Stimulated activated CD8-positive, alpha-beta memory T cell treated with anti-CD3 and anti-CD28 coated beads, Interleukin-4, amount 100 ng/mL, for 24 hours (primary cell): Measurements from ENCODE around the gene STK17A.

Source experiments
- DNase-seq: peaks from one replicate; pipeline ENCODE4 v3.0.0-alpha.2; 2020; ENCODE audit warnings: low read depth

Gene STK17A

DNA sequence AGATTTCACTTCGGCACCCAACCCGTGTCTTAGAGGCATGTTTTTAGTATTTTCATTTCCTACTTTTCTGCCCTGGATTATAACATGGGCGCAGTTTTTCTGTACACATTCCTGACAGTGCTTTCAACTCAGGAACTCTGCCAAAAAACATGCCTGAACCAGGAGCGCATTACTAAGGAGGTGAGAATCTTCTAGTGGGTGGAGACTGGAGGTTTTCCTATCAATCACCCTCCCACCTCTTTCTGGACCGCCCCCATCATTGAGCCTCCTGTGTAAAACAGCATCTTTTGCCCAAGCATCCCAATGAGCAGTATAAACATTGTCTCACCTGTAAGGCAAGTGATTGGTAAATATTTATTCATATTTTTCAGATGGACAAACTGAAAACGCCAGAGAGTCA lies 53.2 kb downstream of the STK17A start:
- no peak for DNase-seq

DNA sequence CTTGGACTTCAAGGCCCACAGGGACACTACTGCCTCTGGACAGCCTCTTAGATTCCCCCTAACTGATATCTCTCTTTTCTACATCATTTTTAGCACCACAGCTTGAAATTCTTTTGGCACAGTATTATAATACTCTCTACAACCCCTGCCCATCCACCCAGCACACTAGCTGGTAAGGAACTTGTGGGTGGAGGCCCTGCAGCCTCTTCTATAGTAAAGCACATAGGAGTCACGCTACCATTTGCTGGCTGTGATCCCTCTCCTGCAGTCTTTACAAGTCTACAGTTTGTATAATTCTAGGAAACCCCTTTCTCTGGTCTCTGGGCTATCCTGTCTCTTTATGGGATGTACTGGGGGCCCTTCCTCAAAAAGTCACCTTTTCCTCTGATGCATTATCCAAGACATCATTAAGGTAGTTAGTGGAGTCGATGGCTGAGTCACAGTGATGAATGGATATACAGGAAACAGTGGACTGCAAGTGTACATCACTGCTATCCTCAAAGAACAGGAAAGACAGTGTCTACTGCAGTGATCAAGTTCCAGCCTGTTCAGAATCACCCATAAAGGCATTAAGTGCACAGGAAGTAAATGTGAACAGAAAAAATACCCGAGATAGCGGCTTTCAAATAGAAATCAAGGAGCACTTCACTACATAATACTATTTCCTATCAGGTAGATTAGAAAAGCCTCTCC lies 54.4 kb downstream of the STK17A start:
- no peak for DNase-seq

DNA sequence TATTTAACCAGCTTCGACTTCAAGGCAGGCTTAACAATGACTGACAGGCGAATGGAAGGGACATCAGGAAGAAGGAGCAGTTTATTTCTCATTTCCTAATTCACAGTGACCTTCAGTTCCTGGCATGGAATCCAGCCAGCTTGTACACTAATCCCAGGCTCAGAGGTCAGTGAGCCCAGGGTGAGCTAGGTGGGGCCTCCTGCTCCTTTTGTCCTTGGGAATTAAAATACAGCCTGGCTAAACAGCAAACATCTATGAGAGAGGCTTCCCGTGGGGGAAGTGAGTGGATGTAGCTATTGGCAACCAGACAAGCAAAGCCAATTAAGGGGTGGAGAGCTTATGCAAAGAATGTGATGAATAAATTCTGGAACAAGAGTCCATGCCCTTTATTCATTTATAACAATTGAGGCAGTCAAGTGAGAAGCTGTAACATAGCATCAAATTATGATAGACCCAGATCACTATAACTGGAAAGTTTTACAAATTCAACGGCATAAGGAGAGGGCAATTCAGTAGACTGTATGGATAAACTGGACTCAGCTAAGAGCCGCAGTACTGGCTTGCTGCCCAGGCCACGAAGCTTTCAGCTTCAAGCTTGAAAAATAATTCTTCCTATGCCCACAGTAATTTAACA lies 57.1 kb downstream of the STK17A start:
- no peak for DNase-seq

DNA sequence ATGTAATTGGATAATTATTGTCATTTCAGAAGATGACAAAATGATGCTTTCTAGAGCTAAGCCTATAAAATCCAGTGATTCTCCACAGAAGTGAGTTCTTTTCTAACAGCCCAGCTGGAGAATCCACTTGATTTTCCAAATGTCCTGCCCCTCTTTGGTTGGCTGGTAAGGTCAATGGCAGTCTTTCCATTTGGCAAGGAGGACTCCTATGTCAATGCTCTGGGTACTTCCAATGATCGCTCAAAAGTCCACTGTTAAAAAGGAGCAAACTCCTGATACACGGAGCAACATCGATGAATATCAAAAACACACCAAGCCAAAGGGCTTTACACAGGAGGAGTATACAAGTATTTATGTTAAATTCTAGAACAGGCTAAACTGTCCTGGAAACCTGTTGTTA lies 57.8 kb downstream of the STK17A start:
- DNase-seq = no peak

GRCh38 chr7:43642897-43643630 lies 60.2 kb downstream of the STK17A start:
- no peak for DNase-seq

- DNase-seq = no peak
Measured at GRCh38 chr7:43643846-43644245, 60.9 kb downstream of the STK17A start.

DNA sequence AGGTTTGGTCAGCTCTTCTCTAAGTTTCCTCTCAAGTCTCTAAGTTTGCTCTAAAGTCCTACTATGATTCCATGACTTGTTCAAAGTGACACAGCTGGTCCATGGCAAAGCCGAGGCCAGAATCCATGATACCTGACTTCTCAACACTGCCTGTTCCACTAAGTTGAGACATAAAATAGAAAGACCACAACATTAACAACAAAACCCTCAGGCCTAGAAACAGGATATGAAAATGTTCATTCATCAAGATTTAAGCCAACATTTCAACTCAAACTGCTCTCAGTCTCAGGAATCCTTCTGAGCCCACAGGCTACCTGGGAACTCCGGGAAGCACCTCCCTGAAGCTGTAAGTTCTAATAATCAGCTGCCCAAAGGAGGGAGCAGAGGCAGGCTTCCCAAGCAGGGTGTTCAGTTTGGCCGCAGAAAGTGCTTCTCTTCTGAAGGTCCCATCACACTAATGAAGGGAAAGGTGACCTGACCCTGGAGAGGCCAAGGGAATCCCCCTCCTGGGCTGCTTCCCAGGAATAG lies 62.9 kb downstream of the STK17A start:
- DNase-seq = no peak

GRCh38 chr7:43646603-43647338 lies 63.9 kb downstream of the STK17A start:
- DNase-seq = no peak

DNA sequence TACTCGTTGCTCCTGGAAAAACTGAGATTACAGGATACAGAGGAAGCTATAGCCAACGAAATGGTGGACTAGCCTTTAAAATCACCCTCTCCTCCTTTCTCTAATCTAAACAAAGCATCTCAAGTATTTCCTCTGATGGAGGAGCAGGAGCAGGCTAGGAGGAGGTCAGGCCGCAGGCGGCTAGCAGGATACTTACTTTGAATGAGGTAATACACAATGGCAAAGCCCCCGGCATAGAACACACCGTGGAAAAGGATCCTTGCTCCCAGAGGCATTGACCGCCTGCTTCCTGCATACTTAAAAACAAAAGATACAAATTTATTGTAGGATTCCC lies 64.4 kb downstream of the STK17A start:
- DNase-seq = no peak

DNA sequence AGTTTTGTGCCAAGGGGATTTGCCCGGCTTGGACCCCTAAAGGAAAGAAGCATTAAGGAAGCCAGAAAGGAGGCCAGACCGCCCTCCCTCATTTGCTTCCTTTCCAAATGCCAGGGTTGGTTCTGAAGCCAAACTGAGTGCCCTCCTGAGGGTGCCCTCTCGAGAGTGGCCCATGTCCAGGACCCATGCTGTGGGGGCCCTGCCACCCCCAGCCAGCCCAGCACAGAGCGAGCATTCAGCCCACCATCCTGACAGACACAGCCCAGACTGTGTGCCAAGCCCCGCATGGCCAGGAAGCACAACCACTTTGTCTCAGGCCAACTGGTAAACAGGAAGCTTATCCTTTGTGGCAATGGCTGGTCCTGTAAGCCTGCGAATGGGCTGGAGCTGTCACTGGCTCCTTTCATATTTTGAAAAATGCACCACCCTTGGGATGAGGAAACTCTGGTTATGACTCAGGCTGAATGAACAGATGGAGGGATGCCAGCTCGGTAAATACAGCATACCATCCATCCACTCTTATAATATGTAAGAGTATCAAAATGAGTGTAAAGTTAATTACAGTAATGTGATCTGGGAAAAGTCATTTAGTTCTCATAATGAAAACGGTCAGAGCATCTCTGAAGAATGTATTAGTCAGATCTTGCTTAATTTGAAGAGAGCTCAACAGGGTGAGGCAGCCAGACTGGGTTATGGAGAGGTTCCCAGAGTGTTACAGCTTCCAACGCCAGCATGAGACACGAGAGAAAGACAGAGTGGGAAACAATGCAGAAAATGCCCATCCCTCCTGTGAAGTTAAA lies 65.0 kb downstream of the STK17A start:
- no peak for DNase-seq

- no peak for DNase-seq
Measured at GRCh38 chr7:43648473-43649406, 65.8 kb downstream of the STK17A start.

DNA sequence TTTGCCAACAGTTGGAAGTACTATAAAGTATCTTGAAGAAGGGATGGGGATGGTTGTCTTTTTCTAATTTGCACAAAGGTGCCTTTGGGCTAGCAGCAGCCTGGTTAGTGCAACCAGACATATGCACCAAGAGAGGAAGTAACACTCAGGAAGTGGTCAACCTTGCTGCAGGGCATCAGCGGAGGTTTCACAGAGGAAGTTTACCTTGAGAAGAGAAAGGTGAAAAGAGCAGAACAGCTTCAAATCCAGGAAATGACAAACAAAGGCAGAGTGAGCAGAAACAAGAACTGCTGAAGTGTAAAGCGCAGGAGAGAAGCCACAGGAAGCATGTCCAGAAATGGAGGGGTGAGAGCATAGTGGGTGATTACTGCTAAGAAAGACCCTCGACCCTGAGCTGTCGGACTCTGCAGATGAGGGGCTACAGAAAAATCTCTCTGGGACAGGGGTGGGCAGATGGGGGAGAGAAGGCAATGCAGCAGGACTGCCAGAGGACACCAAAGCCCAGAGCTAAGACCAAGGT lies 66.9 kb downstream of the STK17A start:
- DNase-seq = no peak

- no peak for DNase-seq
Measured at GRCh38 chr7:43650457-43651052, 67.6 kb downstream of the STK17A start.

DNA sequence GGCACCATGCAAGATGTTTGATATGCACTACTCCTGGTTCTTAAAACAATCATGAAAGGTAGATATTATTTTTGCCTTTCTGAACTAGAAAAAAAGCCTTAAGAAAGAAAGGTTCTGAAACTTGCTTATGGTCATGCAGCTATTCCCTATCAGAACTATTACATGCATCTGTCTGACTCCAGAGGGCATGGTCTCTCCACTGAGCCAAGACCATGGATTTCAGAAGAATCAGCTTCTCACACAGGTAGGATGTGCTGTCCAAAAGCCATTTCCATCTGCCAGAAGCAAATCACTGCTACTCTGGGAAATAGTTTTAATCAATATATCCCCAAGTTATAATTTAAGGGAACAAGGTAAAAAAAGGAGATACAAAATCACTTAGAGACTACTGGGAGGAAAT lies 69.5 kb downstream of the STK17A start:
- no peak for DNase-seq

DNA sequence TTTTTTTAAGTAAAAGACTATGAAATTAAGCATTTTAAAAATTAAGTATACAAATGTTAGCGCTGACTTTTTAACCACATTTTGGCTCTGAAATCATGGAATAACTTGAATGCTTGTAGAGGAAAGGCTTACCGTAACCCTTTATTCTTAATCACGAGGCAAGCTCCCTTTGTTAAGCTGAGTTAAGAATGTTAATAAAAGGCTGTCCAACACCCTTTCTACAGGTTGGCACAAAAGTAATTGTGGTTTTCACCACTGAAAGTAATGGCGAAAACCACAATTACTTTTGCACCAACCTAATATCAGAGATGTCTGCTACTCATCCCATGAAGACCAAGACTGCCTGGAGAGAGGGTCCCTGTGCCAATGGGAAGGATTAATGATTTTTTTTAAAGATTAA lies 70.6 kb downstream of the STK17A start:
- no peak for DNase-seq

GRCh38 chr7:43653891-43654504 lies 71.1 kb downstream of the STK17A start:
- no peak for DNase-seq

DNA sequence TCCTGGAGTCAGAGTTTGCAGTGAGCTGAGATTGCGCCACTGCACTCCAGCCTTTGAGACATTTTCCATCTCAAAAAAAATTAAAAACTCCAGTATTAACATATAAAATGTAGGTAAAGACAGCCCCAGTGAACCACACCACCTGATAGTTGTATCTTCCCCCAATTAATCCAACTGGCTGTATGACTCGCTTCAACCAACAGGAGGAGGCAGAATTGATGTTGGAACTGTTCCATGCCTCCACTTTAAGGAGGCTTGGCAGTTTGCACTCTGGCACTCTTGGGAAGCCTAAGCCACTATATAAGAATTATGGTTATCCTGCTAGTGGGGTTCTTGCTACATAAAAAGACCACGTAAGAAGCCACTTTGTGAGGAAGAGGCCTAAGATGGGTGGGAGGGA lies 72.7 kb downstream of the STK17A start:
- DNase-seq = no peak

GRCh38 chr7:43656997-43657396 lies 74.1 kb downstream of the STK17A start:
- DNase-seq = no peak
